Activated CD4-positive, alpha-beta T cell treated with anti-CD3 and anti-CD28 coated beads, Interleukin-2, amount 50 U/mL, for 16 hours (primary cell): ENCODE measurements around the gene COL5A3.
"Not testable (repeated sequence)": the region's sequence is repeated elsewhere in the genome, so short reads cannot be mapped to it uniquely, and the experiment has no call there.

Experiments used
- DNase-seq: peaks from one replicate; pipeline ENCODE4 v3.0.0-alpha.2; 2020

The COL5A3 gene

GRCh38 chr19:10010247-10010691 is at the start of gene COL5A3:
COL5A3 (minus strand) TSS chr19:10010504; CDS start chr19:10010385, 119 bp downstream.
- no peak for DNase-seq

- DNase-seq = no peak
Measured at GRCh38 chr19:10052602-10053360, 42.5 kb upstream of the COL5A3 start.

- DNase-seq = no peak
Measured at GRCh38 chr19:10049626-10050025, 39.3 kb upstream of the COL5A3 start.

- DNase-seq = no peak
Measured at GRCh38 chr19:10045371-10045770, 35.1 kb upstream of the COL5A3 start.

DNA sequence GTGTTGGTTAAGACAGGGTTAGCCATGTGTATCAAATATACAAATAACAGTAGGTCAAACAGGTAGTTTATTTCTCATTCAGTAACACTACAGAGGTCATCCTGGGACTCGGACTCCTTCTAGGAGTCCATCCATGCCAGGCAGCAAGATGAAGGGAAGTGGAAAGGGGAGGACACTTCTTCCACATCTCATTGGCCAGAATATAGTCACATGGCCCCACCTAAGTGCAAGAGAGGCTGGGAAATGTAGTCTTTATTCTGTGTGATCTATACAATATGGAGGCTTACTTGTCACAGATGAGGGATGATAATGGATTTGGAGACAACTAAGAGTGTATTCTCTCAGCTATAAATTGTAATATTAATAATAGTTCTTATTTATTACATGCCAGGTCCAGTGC is 34.1 kb upstream of the COL5A3 start:
- DNase-seq = no peak

GRCh38 chr19:10043286-10043927 is 33.1 kb upstream of the COL5A3 start:
- DNase-seq = no peak

DNA sequence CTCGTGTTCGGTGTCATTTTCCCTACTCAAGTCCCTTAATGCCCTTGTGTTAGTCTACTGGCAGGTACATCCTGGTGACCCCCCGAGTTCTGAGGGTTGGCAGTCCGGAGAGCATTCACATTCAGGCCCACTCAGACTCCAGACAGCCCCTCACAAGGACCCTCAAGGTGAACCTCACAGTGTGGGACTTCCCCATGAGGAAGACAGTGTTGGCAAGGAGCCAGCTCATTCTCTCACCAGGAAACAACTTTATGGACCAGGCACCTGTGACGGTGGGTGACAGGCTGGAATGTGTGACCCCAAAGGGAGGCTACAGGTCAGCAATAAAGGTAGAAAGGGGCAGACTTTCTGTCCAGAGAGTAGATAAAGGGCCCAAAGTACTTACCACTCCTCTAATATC is 27.5 kb upstream of the COL5A3 start:
- no peak for DNase-seq

GRCh38 chr19:10037367-10037766 is 27.1 kb upstream of the COL5A3 start:
- no peak for DNase-seq

- no peak for DNase-seq
Measured at GRCh38 chr19:10036601-10037071, 26.3 kb upstream of the COL5A3 start.

DNA sequence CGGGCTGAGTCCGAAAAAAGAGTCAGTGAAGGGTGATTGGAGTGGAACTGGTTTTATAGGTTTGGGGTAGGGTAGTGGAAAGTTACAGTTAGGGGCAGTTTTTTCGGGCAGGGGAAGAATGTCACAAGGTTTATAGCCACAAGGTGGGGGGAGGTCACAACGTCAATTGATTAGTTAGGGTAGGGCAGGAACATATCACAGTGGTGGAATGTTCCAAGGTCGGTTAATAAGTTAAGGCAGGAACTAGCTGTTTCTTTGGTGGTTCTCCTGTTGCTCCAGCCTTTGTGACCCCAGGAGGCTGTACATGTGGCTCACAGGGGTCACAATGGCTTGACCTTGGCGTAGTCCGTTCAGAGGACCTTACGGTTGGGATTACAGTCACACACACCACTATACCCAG is 23.3 kb upstream of the COL5A3 start:
- no peak for DNase-seq

DNA sequence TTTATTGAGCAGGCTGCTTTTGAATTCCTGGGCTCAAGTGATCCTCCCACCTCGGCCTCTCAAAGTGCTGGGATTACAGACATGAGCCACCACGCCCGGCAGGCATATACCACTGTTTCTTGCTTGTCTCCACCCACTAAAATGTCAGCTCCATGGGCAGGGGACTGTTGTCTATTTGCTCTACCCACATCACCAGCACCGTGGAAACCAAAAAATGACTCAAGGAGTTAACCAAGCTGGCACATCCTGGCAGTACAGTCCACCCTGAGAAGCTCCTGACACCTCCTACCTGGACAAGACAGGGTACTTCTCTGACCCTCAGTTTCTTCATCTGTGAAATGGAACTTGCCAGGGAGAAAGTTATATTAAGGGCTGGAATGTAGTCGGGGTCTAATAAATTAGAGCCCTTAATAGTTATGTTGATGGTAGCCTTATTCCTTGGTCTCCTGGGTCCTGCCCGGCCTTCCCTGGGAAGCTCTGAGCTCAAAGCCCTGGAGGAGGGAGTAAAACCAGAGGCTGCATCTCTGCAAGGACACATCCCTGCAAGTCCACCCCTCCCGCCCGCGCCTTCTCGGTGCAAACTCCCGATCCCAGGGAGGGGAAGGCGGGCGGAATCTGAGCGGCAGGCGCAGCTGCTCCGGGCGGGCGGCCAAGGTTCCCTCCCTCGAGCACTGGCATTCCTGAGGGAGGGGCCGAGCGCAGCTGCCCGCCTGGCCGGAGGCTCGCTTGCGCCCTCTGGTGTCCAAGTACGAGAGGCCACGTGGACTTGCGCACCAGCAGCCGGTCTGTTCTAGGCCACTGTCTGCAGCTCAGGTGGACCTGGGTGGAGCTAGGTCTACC is 17.1 kb upstream of the COL5A3 start:
- DNase-seq = peak; percentile 80

GRCh38 chr19:10026744-10027143 is 16.4 kb upstream of the COL5A3 start:
- DNase-seq = no peak

- not testable (repeated sequence) for DNase-seq
Measured at GRCh38 chr19:10023096-10023495, 12.8 kb upstream of the COL5A3 start.

DNA sequence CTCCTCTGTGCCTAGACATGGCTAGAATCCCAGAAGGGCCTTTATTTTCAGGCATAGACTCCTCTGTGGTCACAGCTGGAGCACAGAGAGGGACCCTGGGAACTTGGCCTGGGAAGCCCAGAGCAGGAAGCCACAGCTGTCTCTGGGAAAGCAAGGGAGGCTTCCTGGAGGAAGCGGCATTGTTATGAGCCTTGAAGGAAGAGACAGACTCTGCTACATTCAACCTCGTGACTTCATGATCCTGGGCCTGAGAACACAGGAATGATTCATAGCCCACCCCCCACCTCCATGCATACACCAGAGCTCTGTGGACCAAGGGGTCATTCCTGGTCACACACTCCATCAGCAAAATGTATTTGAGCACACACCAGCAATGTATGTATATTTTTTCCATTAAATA is 11.6 kb upstream of the COL5A3 start:
- no peak for DNase-seq

DNA sequence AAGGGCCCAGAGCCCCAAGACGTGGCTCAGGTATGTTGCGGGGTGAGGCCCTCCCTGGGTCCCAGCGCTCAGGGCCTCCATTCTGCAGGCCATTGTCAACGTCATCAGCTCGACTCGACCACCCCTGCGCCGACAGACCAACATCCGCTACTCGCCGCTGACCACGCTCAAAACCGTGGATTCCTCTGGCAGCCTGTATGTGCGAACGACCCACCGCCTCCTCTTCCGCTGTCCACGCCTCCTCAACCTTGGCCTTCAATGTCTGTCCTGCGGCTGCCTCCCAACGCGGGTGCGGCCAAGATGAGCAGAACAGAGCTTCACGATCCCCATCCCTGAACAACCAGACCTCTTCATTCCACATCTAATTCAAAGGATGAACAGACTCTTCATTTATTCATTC is 11.1 kb upstream of the COL5A3 start:
- no peak for DNase-seq

DNA sequence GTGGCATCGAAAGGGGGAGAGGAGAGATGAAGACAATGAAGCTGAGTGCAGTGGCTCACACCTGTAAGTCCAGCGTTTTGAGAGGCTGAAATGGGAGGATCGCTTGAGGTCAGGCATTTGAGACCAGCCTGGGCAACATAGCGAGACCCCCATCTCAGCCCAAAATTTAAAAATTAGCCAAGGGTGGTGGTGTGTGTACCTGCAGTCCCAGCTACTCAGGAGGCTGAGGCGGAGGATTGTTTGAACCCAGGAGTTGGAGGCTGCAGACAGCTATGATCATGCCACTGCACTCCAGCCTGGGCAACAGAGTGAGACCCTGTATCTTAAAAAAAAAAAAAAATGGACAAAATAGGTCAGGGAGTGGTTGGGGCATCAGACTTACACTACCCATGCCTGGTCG is 10.5 kb upstream of the COL5A3 start:
- no peak for DNase-seq

GRCh38 chr19:10019246-10019645 is 8.9 kb upstream of the COL5A3 start:
- no peak for DNase-seq

DNA sequence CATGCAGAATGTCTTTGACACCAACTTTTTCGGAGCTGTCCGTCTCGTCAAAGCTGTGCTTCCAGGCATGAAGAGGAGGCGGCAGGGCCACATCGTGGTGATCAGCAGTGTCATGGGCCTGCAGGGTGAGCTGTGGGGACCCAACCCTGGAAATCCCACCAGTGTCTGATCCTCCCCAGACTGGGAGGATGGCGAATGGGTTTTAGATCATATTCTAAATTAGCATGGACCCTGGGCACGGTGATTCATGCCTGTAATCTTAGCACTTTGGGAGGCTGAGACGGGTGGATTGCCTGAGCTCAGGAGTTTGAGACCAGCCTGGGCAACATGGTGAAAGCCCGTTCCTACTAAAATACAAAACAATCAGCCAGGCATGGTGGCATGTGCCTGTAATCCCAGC is 8.5 kb upstream of the COL5A3 start:
- no peak for DNase-seq

DNA sequence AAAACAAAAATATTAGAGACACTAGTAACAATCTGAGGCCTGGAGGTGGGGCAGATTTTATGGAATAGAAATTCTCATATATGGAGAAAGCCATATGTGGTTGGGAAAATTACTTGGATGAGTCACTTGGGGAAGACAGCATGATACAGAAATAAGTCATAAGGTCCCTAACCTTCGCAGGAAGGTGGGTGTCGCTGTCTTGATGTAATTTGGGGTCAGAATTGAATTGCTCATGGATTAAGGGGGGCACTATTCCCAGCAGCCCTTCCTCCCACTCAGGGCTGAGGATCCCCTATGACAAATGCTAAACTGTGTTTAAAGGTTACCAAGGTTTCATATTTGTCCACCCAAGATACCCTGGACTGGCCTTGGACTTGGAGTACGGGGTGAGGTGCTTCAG is 8.0 kb upstream of the COL5A3 start:
- DNase-seq = no peak

GRCh38 chr19:10013834-10014618 is 3.7 kb upstream of the COL5A3 start:
- DNase-seq = no peak

DNA sequence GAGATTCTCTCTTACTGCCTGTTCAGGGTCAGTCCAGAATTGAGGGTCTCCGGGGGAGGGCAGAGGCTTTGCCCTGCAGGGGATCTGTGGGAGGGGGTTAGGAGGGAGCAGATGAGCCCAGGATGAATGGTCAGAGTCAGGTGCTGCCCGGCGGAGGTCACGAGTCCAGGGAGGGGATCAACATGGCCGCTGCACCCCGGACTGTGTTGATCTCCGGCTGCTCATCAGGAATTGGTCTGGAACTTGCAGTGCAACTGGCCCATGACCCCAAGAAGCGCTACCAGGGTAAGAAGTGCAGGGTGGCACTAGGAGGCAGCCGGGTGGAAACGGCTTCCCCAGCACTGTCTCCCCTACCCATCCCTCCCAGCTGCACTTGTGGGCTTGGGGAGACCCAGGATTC is 3.0 kb upstream of the COL5A3 start, which contains the start of gene RDH8:
TSS of gene RDH8 (plus strand) at position 168 of the 400 bp plus-strand sequence. CDS start at position 183, 15 bp downstream.
- DNase-seq = no peak

GRCh38 chr19:10011974-10012373 is 1.7 kb upstream of the COL5A3 start:
- no peak for DNase-seq

DNA sequence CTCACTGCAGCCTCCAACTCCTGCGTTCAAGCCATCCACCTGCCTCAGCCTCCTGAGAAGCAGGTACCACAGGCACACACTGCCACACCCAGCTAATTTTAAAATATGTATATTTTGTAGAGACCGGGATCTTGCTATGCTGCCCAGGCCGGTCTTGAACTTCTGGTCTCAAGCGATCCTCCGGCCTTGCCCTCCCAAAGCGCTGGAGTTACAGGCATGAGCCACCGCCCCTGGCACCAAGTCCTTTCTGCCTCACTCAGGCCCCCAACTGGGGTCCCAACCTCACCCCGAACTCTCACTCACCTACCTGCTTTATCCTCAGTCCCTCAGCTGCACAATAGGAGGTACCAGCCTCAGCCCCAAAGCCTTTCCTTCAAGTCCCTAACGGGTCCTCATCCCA is 635 bp upstream of the COL5A3 start:
- DNase-seq = no peak
